Measurements from ENCODE around the gene MYT1.
"Not testable (repeated sequence)": the region's sequence is repeated elsewhere in the genome, so short reads cannot be mapped to it uniquely, and the experiment has no call there.

The MYT1 gene

DNA sequence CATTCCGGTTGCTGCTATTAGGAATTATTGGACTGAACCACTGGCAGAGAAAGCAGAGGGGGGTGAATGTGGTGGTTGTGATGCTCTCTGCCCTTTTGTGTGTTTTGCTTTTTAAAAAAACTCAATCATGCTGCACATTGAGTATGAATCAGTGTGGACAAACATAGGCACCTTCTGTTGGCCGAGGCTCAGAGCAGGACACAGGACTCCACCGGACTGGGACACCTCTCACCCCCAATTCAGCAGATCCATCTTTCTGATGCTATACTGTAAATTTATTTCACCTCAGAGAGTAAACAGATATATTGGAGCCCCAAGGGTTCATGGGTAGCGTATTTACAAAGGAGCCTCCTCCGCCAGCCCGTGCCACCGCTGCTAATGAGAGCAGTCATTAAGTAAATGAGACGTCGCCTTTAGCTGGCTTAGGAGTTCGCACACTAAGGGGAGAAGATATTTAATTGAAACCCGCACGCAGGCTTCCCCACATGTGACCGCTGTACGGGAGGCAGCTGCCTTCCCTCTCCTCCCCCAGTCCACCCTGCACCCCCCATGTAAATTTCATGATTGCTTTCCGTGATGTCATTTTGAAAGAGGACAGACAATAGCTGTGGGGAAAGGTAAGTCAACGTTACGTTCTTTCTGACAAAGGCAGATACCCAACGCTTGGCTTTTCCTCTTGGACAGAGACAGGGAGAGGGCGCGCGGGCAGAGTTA, at the start of gene MYT1:
TSS of gene MYT1 (plus strand) at position 330 of the 714 bp plus-strand sequence. CDS start 34,410 bp downstream, outside the sequence.
- no peak for DNase-seq (ENCODE audit: low read depth)

- no peak for DNase-seq (ENCODE audit: low read depth)
Observed at GRCh38 chr20:64115171-64115911, 48.9 kb upstream of the MYT1 start.

- DNase-seq (ENCODE audit: low read depth), result no peak
Observed at GRCh38 chr20:64116016-64116415, 48.2 kb upstream of the MYT1 start.

- DNase-seq (ENCODE audit: low read depth), result no peak
Observed at GRCh38 chr20:64116541-64117431, 47.5 kb upstream of the MYT1 start.

GRCh38 chr20:64117432-64117777, 46.8 kb upstream of the MYT1 start:
- not testable (repeated sequence) for DNase-seq (ENCODE audit: low read depth)

DNA sequence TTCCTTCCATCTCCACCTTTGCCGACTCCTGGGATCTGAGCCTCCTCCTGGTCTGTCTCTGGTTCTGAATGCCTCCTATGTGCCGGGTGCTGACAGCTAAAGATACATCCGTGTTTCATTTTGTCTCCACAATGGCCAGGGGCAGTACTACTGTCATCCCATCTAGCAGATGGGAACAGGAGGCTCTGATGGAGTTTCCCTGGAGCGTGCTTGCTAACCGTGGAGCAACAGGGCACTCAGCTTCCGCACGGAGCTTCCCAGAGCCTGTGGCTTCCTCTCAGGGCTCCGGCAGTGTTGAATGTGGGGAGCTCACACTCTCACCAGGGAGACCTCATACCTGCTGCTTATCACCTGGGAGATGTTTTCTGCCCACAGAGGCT, 45.0 kb upstream of the MYT1 start:
- DNase-seq (ENCODE audit: low read depth), result no peak

DNA sequence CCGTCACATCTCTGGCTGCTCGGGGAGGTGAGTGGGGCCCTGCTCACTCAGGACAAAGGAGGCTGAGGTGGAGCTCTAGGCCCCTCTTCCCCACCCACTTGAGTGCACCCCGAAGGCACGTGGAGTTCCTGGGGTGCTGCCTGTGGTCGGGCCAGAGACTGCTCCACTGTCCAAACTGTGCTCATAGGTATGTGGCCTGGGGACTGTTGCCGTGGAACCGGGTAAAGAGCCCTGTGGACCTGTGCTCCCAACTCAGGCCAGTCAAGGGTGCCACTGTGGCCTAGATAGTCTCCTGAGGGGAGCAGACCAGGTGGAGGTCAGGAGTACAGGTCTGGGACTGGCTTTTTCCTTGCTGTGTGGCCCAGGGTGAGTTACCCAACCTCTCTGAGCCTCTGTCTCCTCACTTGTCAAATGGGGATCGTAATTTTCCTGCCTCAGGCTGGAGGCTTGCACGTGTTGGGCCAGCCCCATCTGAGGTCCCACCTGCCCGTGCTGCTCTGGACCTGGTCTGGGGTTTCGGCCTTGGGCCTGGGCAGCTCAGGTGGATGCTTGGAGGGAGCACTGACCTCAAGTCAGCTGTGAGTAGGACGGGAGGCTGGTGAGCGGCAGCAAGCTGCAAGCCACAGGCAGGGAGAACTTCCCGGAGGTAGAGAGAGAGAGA, 44.4 kb upstream of the MYT1 start:
- DNase-seq (ENCODE audit: low read depth), result no peak

GRCh38 chr20:64121586-64121985, 42.7 kb upstream of the MYT1 start:
- DNase-seq (ENCODE audit: low read depth), result no peak

GRCh38 chr20:64122927-64123326, 41.3 kb upstream of the MYT1 start:
- DNase-seq (ENCODE audit: low read depth), result not testable (repeated sequence)

DNA sequence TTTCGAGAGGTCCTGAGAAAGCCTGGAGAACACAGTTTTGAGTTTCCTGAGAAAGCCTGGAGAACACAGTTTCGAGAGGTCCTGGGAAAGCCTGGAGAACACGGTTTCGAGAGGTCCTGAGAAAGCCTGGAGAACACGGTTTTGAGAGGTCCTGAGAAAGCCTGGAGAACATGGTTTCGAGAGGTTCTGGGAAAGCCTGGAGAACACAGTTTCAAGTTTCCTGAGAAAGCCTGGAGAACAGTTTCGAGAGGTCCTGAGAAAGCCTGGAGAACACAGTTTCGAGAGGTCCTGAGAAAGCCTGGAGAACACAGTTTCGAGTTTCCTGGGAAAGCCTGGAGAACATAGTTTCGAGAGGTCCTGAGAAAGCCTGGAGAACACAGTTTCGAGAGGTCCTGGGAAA, 40.7 kb upstream of the MYT1 start:
- not testable (repeated sequence) for DNase-seq (ENCODE audit: low read depth)

GRCh38 chr20:64129146-64129782, 35.0 kb upstream of the MYT1 start:
- no peak for DNase-seq (ENCODE audit: low read depth)

- DNase-seq (ENCODE audit: low read depth), result no peak
Observed at GRCh38 chr20:64130271-64130670, 34.0 kb upstream of the MYT1 start.

DNA sequence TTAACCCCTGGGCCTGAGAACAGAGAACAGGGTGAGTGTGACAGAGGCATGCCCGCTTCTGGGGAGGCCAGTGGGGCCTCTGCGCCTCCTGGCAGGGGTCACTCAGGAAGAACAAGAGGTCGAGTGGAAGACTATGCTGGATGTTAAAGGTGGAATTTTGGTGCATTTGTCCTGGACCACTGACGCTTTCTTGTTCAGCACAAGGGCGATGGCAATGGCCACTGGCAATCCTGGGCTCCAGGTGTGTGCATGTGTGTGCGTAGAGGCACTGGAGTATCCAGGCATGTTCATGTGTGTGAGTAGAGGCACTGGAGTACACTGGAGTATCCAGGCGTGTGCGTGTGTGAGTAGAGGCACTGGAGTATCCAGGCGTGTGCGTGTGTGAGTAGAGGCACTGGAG, 33.4 kb upstream of the MYT1 start:
- DNase-seq (ENCODE audit: low read depth), result no peak

DNA sequence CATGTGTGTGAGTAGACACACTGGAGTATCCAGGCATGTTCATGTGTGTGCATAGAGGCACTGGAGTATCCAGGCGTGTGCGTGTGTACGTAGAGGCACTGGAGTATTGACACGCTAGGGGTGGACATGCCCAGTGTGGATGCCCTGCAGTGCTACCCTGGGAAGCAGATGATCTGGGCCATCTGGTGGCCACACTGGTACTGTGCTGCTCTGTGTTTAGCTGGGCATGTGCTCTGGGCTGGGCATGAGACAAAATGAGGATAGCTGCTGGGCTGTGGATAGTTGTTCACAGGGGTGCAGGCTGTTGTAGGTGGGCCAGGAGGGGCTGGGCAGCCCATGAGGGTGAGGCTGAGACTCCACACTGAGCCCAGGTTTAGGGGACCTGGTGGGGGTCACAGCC, 32.8 kb upstream of the MYT1 start:
- DNase-seq (ENCODE audit: low read depth), result no peak

DNA sequence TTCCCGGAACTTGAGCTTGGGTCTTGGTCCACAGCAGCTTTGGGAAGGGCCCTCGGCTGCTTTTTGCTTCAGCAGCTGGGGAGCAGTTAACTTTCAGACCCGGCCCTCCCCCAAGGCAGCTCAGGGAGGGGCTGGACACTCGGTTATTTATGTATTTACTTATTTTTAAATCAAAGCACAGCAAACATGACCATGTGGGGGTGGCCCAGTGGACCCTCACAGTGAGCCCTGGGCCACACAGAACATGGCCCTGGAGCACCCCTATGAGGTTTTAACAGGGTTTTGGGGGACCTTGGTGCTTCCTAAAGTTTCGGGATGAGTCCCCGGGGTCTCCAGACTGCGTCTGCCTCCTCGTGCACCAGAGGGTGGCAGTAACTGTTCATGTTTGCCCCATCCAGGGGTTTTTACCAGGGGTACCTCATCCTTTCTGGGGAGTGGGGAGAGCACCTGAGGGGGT, 30.3 kb upstream of the MYT1 start:
- no peak for DNase-seq (ENCODE audit: low read depth)

DNA sequence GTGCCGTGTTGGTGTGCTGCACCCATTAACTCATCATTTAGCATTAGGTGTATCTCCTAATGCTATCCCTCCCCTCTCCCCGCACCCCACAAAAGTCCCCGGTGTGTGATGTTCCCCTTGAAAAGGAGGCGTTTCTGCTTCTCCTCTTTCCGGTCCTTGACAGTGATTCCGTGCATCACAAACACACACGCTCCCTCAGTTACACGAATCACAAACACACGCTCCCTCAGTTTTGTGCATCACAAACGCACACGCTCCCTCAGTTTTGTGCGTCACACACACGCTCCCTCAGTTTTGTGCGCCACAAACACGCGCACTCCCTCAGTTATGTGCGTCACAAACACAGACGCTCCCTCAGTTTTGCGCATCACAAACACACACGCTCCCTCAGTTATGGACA, 29.5 kb upstream of the MYT1 start:
- not testable (repeated sequence) for DNase-seq (ENCODE audit: low read depth)

DNA sequence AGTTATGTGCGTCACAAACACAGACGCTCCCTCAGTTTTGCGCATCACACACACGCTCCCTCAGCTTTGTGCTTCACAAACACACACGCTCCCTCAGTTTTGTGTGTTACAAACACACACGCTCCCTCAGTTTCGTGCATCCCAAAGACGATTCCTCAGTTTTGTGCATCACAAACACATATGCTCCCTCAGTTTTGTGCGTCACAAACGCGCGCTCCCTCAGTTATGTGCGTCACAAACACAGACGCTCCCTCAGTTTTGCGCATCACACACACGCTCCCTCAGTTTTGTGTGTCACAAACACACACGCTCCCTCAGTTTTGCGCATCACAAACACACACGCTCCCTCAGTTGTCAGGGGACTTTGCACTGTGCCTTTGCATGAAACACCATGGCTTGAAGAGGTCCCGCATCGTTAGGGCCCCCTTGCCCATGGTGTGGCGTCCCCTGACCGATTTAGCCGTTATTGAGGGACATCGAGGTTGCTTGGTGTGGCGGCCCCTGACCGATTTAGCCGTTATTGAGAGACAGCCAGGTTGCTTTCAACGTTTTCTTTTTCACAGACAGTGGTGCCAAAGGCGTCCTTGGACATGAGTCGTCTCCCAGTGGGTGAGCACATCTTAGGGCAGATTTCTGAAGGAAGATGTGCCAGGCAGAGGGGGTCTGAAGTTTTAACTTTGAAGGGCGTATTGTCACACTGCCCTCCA, 28.1 kb upstream of the MYT1 start:
- no peak for DNase-seq (ENCODE audit: low read depth)

GRCh38 chr20:64137598-64138031, 26.6 kb upstream of the MYT1 start:
- DNase-seq (ENCODE audit: low read depth), result no peak

DNA sequence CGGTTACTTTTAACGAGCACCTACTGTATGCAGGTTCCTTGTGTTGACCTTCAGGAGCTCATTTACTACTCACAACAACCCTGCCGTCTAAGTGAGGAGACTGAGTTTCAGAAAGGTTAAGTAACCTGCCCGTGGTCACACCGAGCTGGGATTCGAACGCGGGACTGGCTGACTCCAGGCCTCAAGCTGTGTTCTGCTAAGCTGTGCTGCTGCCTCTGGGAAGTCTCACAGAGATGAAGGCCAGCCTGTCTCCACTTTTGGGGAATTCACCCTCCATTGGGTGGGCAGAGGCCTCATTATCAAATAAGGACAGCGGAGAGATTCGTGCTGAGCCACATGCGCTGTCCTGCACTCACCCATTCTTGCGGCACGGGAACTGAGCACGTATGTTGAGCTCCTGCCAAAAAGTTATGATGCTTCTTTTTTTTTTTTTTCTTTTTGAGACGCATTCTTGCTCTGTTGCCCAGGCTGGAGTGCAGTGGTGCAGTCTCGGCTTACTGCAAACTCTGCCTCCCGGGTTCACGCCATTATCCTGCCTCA, 25.9 kb upstream of the MYT1 start:
- no peak for DNase-seq (ENCODE audit: low read depth)

GRCh38 chr20:64139199-64140060, 24.8 kb upstream of the MYT1 start:
- DNase-seq (ENCODE audit: low read depth), result no peak

All from activated gamma-delta T cell treated with anti-CD3 and anti-CD28 coated beads, Interleukin-2, amount 50 U/mL, for 16 hours (primary cell).